MM.1S (cell line): ENCODE data around the gene PRSS33.

Experiments
- DNase-seq: peaks from one replicate; pipeline ENCODE4 v3.0.0-alpha.2; 2015
- H2AFZ ChIP-seq: fragments of 300-600 bp; sonication (generic); 2 replicates; pipeline ENCODE4 v1.6.0; 2016; ENCODE audit warnings: antibody characterized with exemption, low read length
- H3F3A ChIP-seq: fragments of 300-600 bp; sonication (generic); 2 replicates; pipeline ENCODE4 v1.6.1; 2016; ENCODE audit warnings: mild to moderate bottlenecking, antibody characterized with exemption, low read length, moderate library complexity, mixed read lengths; ENCODE audit not compliant: insufficient read depth
- H3K27ac ChIP-seq: fragments of 300-600 bp; sonication (generic); 2 replicates; pipeline ENCODE4 v1.5.1; 2016; ENCODE audit warnings: mild to moderate bottlenecking, low read length
- H3K27me3 ChIP-seq: fragments of 300-600 bp; sonication (generic); replicated peaks from 2 replicates; pipeline ENCODE4 v1.6.0; 2016; ENCODE audit warnings: low read length; ENCODE audit not compliant: insufficient read depth
- H3K36me3 ChIP-seq: fragments of 300-600 bp; sonication (generic); replicated peaks from 2 replicates; pipeline ENCODE4 v1.6.1; 2016; ENCODE audit warnings: mild to moderate bottlenecking, low read length, mixed read lengths; ENCODE audit not compliant: insufficient read depth
- H3K4me1 ChIP-seq: fragments of 300-600 bp; sonication (generic); 2 replicates; pipeline ENCODE4 v1.6.1; 2016; ENCODE audit warnings: low read length, mixed read lengths
- H3K4me2 ChIP-seq: fragments of 300-600 bp; sonication (generic); 2 replicates; pipeline ENCODE4 v1.6.0; 2016; ENCODE audit warnings: low read depth, low read length
- H3K4me3 ChIP-seq: fragments of 300-600 bp; sonication (generic); 2 replicates; pipeline ENCODE4 v1.5.1; 2016; ENCODE audit warnings: low read length, mixed read lengths
- H3K79me2 ChIP-seq: fragments of 300-600 bp; sonication (generic); 2 replicates; pipeline ENCODE4 v1.6.1; 2016; ENCODE audit warnings: mixed run types, low read length, mixed read lengths
- H3K9ac ChIP-seq: fragments of 300-600 bp; sonication (generic); 2 replicates; pipeline ENCODE4 v1.6.1; 2016; ENCODE audit warnings: low read length, mixed read lengths
- H3K9me2 ChIP-seq: fragments of 300-600 bp; sonication (generic); replicated peaks from 2 replicates; pipeline ENCODE4 v1.6.1; 2016; ENCODE audit warnings: mild to moderate bottlenecking, low read length, mixed read lengths; ENCODE audit not compliant: insufficient read depth
- H3K9me3 ChIP-seq: fragments of 300-600 bp; sonication (generic); replicated peaks from 2 replicates; pipeline ENCODE4 v1.6.1; 2016; ENCODE audit warnings: mild to moderate bottlenecking, low read length, mixed read lengths; ENCODE audit not compliant: insufficient read depth
- H4K20me1 ChIP-seq: fragments of 300-600 bp; sonication (generic); 2 replicates; pipeline ENCODE4 v1.6.1; 2016; ENCODE audit warnings: mild to moderate bottlenecking, low read length, moderate library complexity, mixed read lengths; ENCODE audit not compliant: insufficient read depth
- CTCF ChIP-seq: fragments of 300-600 bp; sonication (generic); IDR thresholded peaks from 2 replicates; pipeline ENCODE4 v1.5.1; 2016; ENCODE audit warnings: antibody characterized with exemption, low read length, mixed read lengths
- EZH2 ChIP-seq: fragments of 300-600 bp; sonication (generic); optimal IDR thresholded peaks from 2 replicates; pipeline ENCODE3; 2017; ENCODE audit warnings: low read depth, mild to moderate bottlenecking, antibody characterized with exemption, low read length, mixed read lengths
- EZH2phosphoT487 ChIP-seq: fragments of 300-600 bp; sonication (generic); IDR thresholded peaks from 2 replicates; pipeline ENCODE4 v1.6.1; 2018; ENCODE audit warnings: antibody characterized with exemption, low read length

PRSS33 gene

GRCh38 chr16:2819939-2820835 lies 32.8 kb upstream of the PRSS33 start:
- no peaks in the 10 kb centered on the region for H3K79me2 ChIP-seq

GRCh38 chr16:2819179-2819938 lies 32.0 kb upstream of the PRSS33 start:
- Histone ChIP-seq H3K27me3 (peaks cover 97% of the 10 kb centered on the region), H3K9ac (no peak overlapping the region)
- TF ChIP-seq EZH2, result no peak
- TF ChIP-seq EZH2phosphoT487, result no peak
- TF ChIP-seq CTCF, result no peak

More at GRCh38 chr16:2819939-2820835, 32.8 kb upstream of the PRSS33 start:
- Histone ChIP-seq H3K27me3 (peaks cover 97% of the 10 kb centered on the region), H3K4me1 (no peaks in the 10 kb centered on the region), H3K36me3 (no peaks in the 10 kb centered on the region), H3K27ac (no peak overlapping the region), H3K4me2 (no peak overlapping the region), H4K20me1 (no peaks in the 10 kb centered on the region), H3K9ac (no peak overlapping the region), H3F3A (no peaks in the 10 kb centered on the region), H3K9me3 (no peaks in the 10 kb centered on the region), H3K9me2 (no peaks in the 10 kb centered on the region), H3K4me3 (no peak overlapping the region), H2AFZ (no peak overlapping the region)
- no peak for DNase-seq
- TF ChIP-seq EZH2phosphoT487 (no peak), CTCF (no peak), EZH2 (no peak)

GRCh38 chr16:2818272-2818876 lies 31.0 kb upstream of the PRSS33 start:
- no peak overlapping the region for H3K4me3 ChIP-seq
- H3K9ac ChIP-seq, result no peak overlapping the region
- no peaks in the 10 kb centered on the region for H3F3A ChIP-seq
- H3K9me3 ChIP-seq, result no peaks in the 10 kb centered on the region
- no peaks in the 10 kb centered on the region for H4K20me1 ChIP-seq
- no peak overlapping the region for H2AFZ ChIP-seq
- no peaks in the 10 kb centered on the region for H3K36me3 ChIP-seq
- H3K79me2 ChIP-seq, result no peaks in the 10 kb centered on the region
- H3K4me2 ChIP-seq, result no peak overlapping the region
- H3K27me3 ChIP-seq, result peaks cover 96% of the 10 kb centered on the region
- no peak overlapping the region for H3K27ac ChIP-seq
- H3K9me2 ChIP-seq, result no peaks in the 10 kb centered on the region
- no peak for DNase-seq
- no peak for TF ChIP-seq EZH2phosphoT487
- no peak for TF ChIP-seq EZH2
- no peak for TF ChIP-seq CTCF
- H3K4me1 ChIP-seq, result no peaks in the 10 kb centered on the region

More at GRCh38 chr16:2819179-2819938, 32.0 kb upstream of the PRSS33 start:
- H3K9me2 ChIP-seq, result no peaks in the 10 kb centered on the region
- no peaks in the 10 kb centered on the region for H3K4me1 ChIP-seq
- H3K79me2 ChIP-seq, result no peaks in the 10 kb centered on the region
- no peak overlapping the region for H3K4me3 ChIP-seq
- no peak overlapping the region for H2AFZ ChIP-seq
- no peaks in the 10 kb centered on the region for H3K36me3 ChIP-seq
- no peak overlapping the region for H3K4me2 ChIP-seq
- no peak for DNase-seq
- H3K27ac ChIP-seq, result no peak overlapping the region
- no peaks in the 10 kb centered on the region for H3K9me3 ChIP-seq
- no peaks in the 10 kb centered on the region for H4K20me1 ChIP-seq
- H3F3A ChIP-seq, result no peaks in the 10 kb centered on the region
